ENCODE measurements around the gene KIRREL3.

- TF ChIP-seq MXI1 (IDR thresholded peaks at IDR 0.05; ENCODE audit: low read depth, low read length) (no peak), TEAD4 (IDR thresholded peaks at IDR 0.05; ENCODE audit: borderline replicate concordance, insufficient read depth) (no peak), YY1 (IDR thresholded peaks at IDR 0.05; ENCODE audit: low read depth) (no peak)
Measured at GRCh38 chr11:126744699-126745098, 255.9 kb downstream of the KIRREL3 start.

Measured in SK-N-SH (cell line).